Upper lobe of left lung (tissue), 4 donors: ENCODE measurements around the gene DCAF4.

Experiments
- CTCF ChIP-seq, 6 experiments: fragments of 450-650 bp in 4 of 6; fragments of 200-600 bp in 2 of 6; sonication (generic) in 2 of 6; IDR thresholded peaks; one replicate each; pipeline ENCODE4 v1.5.1; 2016 to 2019; ENCODE audit warnings: antibody characterized with exemption in 6 of 6
- EP300 ChIP-seq, 4 donors: sonication (generic); formaldehyde crosslinking; IDR thresholded peaks; one replicate each; pipeline ENCODE4 v1.5.1; 2017; ENCODE audit warnings: antibody characterized with exemption in 4 of 4, control low read depth in 2 of 4
- POLR2AphosphoS5 ChIP-seq, 2 donors: sonication (generic); formaldehyde crosslinking; IDR thresholded peaks; one replicate each; pipeline ENCODE4 v1.5.1; 2017; ENCODE audit warnings: antibody characterized with exemption in 2 of 2

- no peak for TF ChIP-seq CTCF (IDR thresholded peaks at IDR 0.05)
- TF ChIP-seq POLR2AphosphoS5 (IDR thresholded peaks at IDR 0.05): no peak
- TF ChIP-seq EP300 (IDR thresholded peaks at IDR 0.05): no peak
These were observed 32.3 kb downstream of the DCAF4 start for GRCh38 chr14:72958548-72958947.
